GM19193 (cell line): ENCODE data around the gene LONP2.

Experiments
- POLR2A ChIP-seq: IDR thresholded peaks from 4 replicates; pipeline ENCODE4 v1.6.1; 2011; ENCODE audit not compliant: insufficient read depth, insufficient read length; ENCODE audit errors: extremely low read depth

LONP2 gene

GRCh38 chr16:48244080-48244862 lies at the start of gene LONP2:
LONP2 (plus strand) TSS chr16:48244300; CDS start chr16:48244389, 89 bp downstream.
- TF ChIP-seq POLR2A, result peak; percentile 74

DNA sequence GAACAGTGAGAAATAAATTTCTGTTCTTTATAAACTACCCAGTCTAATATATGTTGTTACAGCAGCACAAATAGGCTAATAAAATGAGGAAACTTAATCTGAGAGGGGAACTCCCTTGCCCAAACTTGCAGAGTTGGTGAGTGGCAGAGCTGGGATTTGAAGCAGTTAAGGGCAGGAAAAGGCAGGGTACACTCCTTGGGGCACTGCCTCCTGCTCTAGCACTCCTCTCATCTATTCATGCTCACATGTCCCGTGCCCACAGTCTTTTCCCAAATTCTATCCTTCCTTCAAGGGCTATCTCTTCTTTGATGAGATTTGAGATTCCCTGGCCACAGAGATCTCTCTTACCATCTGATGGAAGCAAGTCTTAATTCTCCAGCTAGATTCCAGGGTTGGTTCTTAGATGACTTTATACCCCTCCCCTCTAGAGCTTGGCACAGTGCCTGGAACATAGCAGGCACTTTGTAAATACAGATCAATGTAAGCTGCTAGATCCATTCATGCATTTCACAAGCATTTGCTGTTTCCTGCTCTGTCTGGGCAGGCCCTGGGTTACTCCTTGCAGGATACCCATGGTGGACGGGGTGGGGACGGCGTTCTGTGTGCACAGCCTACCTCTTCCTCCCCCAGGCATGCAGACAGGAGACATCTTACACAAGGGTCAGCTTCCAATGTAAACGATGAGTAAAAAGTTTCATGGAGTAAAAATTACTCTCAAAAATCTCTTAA lies 49.1 kb upstream of the LONP2 start:
- TF ChIP-seq POLR2A, result no peak

DNA sequence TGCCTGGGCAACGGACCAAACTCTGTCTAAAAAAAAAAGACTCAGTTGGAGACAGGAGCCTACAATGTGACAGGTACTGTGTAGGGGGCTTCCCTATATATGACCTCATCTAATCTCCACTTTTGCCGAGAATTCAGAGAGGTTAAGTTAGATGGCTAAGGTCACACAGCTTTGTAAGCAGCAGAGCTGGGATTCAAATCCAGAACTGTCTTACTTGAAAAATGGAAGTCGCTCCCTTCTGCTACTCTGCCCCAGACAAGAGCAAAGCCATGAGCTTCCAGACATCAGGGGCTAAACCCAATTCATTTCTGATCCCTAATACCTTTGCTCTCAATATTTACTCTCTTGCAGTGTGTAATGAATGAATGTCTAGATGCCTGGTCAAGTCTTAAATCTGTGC lies 46.8 kb upstream of the LONP2 start:
- TF ChIP-seq POLR2A, result no peak

- TF ChIP-seq POLR2A, result no peak
Measured at GRCh38 chr16:48201515-48202201, 42.4 kb upstream of the LONP2 start.

- no peak for TF ChIP-seq POLR2A
Measured at GRCh38 chr16:48203974-48204824, 39.9 kb upstream of the LONP2 start.

DNA sequence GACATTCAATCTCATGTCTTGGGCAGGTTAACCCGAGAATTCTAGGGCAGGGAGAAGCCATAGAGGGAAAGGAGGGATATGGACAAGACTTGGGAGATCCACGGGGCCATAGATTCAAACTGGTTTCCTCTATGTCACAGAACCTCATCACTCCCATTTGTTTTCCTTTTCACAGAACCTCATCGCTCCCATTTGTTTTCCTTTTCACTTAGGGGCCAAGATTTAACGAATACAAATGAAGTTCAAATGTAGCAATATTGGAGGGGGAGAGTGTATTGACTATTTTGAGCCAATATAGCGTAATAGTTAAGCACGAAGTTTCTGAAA lies 39.3 kb upstream of the LONP2 start:
- TF ChIP-seq POLR2A, result no peak

DNA sequence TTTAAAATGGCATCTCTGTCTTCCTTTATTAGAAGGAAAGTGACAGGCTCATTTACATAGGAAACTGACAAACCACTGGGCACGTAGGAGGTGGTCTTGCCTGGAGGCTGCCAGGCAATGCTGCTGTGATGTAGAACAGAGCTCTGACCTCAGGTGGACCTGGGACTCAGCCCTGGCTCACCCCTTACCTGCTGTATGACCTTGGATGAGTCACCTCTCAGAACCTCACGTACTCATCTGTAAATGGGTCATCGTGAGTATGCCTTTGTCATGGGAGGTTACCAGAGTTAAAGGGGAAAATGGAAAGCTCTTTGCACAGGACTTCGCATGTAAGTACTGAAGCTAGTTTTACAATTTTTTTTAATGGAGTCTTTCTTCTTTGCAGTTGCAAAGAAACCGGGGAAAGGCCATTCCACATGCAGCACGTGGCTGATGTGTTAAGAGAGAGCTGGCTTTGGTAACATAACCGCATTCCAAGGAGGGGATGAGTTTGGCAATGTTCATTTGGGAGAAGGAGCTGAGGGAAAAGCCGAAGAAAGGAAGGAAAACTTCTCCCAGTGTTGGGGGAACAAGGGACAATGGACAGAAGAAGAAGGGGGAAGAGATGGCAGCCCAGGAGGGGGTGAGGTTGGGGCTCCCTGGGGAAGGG lies 37.4 kb upstream of the LONP2 start:
- no peak for TF ChIP-seq POLR2A

GRCh38 chr16:48210747-48211146 lies 33.4 kb upstream of the LONP2 start:
- TF ChIP-seq POLR2A, result no peak

DNA sequence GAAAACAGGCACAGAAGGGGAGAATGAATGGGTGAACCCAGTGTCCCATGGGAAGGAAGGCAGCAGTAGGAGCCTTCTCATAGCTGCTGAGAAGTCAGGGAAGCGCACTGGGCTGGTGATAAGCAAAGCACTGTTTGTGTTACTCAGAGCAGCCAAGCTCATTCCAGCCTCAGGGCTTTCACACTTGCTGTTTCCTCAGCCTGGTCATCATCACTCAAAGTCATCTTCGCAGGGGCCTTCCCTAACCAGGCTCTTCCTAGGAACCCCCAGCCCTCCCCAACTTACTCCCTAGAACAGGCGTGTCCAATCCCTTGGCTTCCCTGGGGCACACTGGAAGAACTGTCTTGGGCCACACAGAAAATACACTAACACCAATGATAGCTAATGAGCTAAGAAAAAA lies 32.1 kb upstream of the LONP2 start:
- TF ChIP-seq POLR2A, result no peak

GRCh38 chr16:48215738-48216137 lies 28.4 kb upstream of the LONP2 start:
- TF ChIP-seq POLR2A, result no peak

GRCh38 chr16:48217708-48218107 lies 26.4 kb upstream of the LONP2 start:
- no peak for TF ChIP-seq POLR2A

GRCh38 chr16:48218473-48218872 lies 25.6 kb upstream of the LONP2 start:
- no peak for TF ChIP-seq POLR2A

DNA sequence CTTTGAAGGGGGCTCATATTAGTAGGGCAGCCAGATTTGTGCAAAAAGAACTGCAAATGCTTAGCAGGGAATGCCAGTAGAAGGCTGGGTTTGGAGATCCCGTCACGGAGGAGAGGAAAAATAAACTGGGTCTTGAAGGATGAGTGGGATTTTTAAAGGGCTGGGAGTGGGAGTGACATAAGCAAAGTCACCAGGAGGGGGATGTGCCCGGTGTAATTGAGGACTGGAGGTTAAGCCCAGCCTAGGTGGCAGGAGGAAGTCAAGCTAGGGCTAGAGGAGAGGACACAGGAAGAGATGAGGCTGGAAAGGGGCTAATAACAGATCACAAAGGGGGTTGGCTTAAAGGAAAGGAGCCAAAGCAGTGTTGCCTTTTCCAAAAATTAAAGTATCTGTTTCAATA lies 23.2 kb upstream of the LONP2 start:
- no peak for TF ChIP-seq POLR2A

DNA sequence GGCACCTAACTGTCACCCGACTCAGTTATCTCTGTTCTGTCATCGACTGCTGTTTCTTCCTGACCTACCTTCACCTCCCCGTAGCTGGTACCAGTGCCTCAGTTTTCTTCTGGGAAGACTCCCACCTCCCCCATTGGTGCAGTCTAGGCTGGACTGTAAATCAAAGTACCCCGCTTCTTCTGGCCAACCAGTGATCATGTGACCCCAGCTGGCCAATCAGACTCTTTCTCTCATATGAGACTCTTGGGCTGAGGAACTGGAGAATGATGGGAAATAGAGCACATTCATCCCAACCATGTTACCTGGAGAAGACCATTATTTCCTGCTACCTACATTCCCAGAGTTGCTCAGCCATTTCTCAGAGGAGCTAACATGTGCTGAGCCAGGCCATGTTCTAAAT lies 20.6 kb upstream of the LONP2 start:
- no peak for TF ChIP-seq POLR2A
